GM12892 (cell line): Measurements from ENCODE around the gene CTNNA3.

ENCODE experiments used
- DNase-seq: peaks from one replicate; pipeline ENCODE4 v3.0.0; 2011; ENCODE audit not compliant: insufficient read length
- FAIRE-seq: peaks from 2 replicates; lab custom pipeline; 2011; peaks lifted over from hg19 to GRCh38; lab: Jason Lieb, UNC
- POLR2A ChIP-seq: IDR thresholded peaks from 2 replicates; pipeline ENCODE4 v1.6.1; 2011; ENCODE audit warnings: low read depth, low read length, control low read depth
- POLR2AphosphoS5 ChIP-seq: IDR thresholded peaks from 2 replicates; pipeline ENCODE4 v1.6.1; 2011; ENCODE audit warnings: low read depth, low read length, control low read depth
- TAF1 ChIP-seq: IDR thresholded peaks from 2 replicates; pipeline ENCODE4 v1.6.1; 2011; ENCODE audit warnings: low read depth, mild to moderate bottlenecking, control low read depth, low read length, borderline replicate concordance

Gene CTNNA3

DNA sequence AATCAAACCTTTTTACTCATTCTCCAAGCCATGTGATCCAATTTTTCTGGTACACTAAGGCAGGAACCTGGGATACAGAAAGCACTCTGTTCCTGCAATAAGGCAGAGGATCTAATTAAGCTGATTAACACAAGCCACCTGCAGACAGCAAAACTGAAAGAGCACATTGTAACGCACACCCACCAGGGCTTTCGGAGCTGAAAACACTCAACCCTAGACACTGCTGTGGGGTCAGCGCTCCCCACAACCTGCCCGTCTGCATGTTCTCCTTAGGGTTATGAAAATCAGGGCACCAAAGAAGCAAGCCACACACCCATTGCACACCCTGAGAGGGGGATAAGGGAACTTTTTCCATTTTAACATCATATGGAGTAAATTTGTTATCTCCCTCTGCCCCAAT is 1792.4 kb downstream of the CTNNA3 start:
- TF ChIP-seq POLR2AphosphoS5 (no peak), POLR2A (no peak), TAF1 (no peak)
- no peak for FAIRE-seq
- no peak for DNase-seq

DNA sequence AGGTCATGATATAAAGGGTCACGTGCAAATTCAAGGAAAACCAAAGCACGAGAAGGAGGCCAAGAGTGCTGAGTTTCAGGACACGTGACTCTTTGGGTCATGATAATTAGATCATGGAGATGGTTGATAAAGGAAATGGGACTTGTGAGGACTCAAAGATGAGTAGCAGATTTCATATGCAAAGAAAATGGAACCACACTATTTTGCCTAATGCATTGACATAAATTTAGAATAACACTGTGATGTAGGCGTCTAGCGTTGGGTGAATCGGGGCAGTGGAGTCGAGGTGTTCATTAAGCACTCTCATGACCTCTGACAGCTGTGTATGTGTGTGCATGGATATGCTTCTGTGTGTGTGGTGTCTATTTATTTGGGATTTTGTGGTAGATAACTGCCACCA is 1795.7 kb downstream of the CTNNA3 start:
- TF ChIP-seq TAF1 = no peak
- TF ChIP-seq POLR2A = no peak
- FAIRE-seq (no peak), DNase-seq (no peak)

DNA sequence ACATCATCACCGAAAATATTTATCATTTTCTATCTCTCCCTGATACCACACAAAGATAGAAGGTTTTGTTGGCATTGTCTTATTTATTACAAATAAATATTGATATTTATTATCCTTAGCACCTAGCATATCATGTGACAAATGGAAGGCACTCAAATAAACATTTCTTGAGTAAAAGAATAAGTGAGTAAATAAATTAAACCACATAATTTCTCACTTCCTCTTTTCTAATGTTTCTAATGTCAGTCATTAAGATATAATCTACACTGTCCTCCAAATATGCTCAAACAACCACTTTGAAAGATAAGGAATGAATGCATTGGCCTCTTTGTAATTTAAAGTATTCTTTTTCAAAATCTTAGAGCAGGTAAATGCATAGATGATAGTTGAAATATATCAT is 1797.9 kb downstream of the CTNNA3 start:
- TF ChIP-seq TAF1 (no peak), POLR2A (no peak), POLR2AphosphoS5 (no peak)
- no peak for FAIRE-seq
- DNase-seq = no peak

DNA sequence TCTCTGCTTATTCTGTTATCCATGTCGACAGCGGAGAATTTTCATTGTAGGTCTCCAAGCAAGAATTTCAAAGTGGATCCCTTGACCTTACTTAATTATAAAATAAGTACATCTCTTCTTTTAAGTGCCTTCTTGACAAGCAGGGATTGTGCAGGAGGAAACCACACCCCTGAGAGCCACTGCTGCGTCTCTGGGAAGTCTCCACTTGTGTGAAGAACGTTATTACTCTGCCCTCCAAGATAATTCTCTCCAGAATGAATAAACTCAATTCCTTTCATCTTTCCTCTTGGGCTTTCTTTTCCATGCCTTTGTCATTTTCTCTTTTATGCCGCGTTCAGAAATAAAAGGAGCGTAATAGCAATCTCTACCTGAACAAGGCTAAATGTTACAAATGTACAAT is 1801.0 kb downstream of the CTNNA3 start:
- no peak for FAIRE-seq
- no peak for DNase-seq
- TF ChIP-seq POLR2A (no peak), POLR2AphosphoS5 (no peak), TAF1 (no peak)

GRCh38 chr10:65894379-65894778 is 1801.6 kb downstream of the CTNNA3 start:
- FAIRE-seq = no peak
- no peak for DNase-seq
- TF ChIP-seq TAF1 (no peak), POLR2A (no peak), POLR2AphosphoS5 (no peak)

- no peak for TF ChIP-seq POLR2A
- no peak for TF ChIP-seq TAF1
- TF ChIP-seq POLR2AphosphoS5 = no peak
- FAIRE-seq (no peak), DNase-seq (no peak)
Observed at GRCh38 chr10:65893676-65894075, 1802.3 kb downstream of the CTNNA3 start.

- DNase-seq (no peak), FAIRE-seq (no peak)
- TF ChIP-seq POLR2AphosphoS5 = no peak
- no peak for TF ChIP-seq POLR2A
- no peak for TF ChIP-seq TAF1
Observed at GRCh38 chr10:65892284-65892683, 1803.7 kb downstream of the CTNNA3 start.

- FAIRE-seq = no peak
- no peak for DNase-seq
Observed at GRCh38 chr10:65891073-65891981, 1804.7 kb downstream of the CTNNA3 start.

GRCh38 chr10:65864529-65864928 is 1831.5 kb downstream of the CTNNA3 start:
- TF ChIP-seq TAF1 = no peak
- TF ChIP-seq POLR2A = no peak
- no peak for TF ChIP-seq POLR2AphosphoS5
- DNase-seq = no peak
- no peak for FAIRE-seq

More at GRCh38 chr10:65891073-65891981, 1804.7 kb downstream of the CTNNA3 start:
- peak; percentile 43; the same call in 1 of the 2 replicates for TF ChIP-seq POLR2A
- no peak for TF ChIP-seq TAF1

GRCh38 chr10:65864036-65864435 is 1832.0 kb downstream of the CTNNA3 start:
- FAIRE-seq (no peak), DNase-seq (no peak)
- TF ChIP-seq POLR2A (no peak), POLR2AphosphoS5 (no peak), TAF1 (no peak)
